Skeletal muscle tissue (tissue), 4 donors: ENCODE measurements around the gene GABBR2. TPM values are rescaled to one million over a fixed set of nuclear protein-coding genes. Genes with fewer than 3 reads are reported as not detected.

Experiments
- H3K27ac ChIP-seq: one replicate; pipeline ENCODE4 v1.7.0; 2013; ENCODE audit warnings: mild to moderate bottlenecking, low read depth, low read length, inconsistent platforms
- H3K27me3 ChIP-seq, 3 donors: one replicate each; pipeline ENCODE4 v1.7.0; 2013; ENCODE audit warnings: low read length in 3 of 3; ENCODE audit not compliant: control insufficient read depth in 3 of 3, insufficient read depth in 3 of 3
- H3K36me3 ChIP-seq, 3 donors: one replicate each; pipeline ENCODE4 v1.7.0; 2013; ENCODE audit warnings: low read length in 3 of 3; ENCODE audit not compliant: control insufficient read depth in 3 of 3, insufficient read depth in 3 of 3
- H3K4me1 ChIP-seq, 3 donors: one replicate each; pipeline ENCODE4 v1.7.0; 2013; ENCODE audit warnings: low read length in 3 of 3, mild to moderate bottlenecking in 3 of 3; ENCODE audit not compliant: control insufficient read depth in 3 of 3, insufficient read depth in 3 of 3
- H3K4me3 ChIP-seq, 3 donors: one replicate each; pipeline ENCODE4 v1.7.0; 2013; ENCODE audit warnings: low read length in 3 of 3
- H3K9ac ChIP-seq, 3 donors: one replicate each; pipeline ENCODE4 v1.7.0; 2013; ENCODE audit warnings: low read length in 3 of 3, mild to moderate bottlenecking in 3 of 3, moderate library complexity in 2 of 3, low read depth in 1 of 3
- H3K9me3 ChIP-seq, 3 donors: one replicate each; pipeline ENCODE4 v1.7.0; 2013; ENCODE audit warnings: low read length in 3 of 3; ENCODE audit not compliant: control insufficient read depth in 3 of 3
- total RNA-seq: library from RNA; depleted of rRNA; stranded (reverse); fragments of >200 nt; gene quantifications from one replicate; pipeline ENCODE4 v1.2.3, GENCODE V29; 2014
- donor health status: Osteomylitis.

The GABBR2 gene
- total RNA-seq, 1 donor from 2014 or later, result under 0.01 TPM

DNA sequence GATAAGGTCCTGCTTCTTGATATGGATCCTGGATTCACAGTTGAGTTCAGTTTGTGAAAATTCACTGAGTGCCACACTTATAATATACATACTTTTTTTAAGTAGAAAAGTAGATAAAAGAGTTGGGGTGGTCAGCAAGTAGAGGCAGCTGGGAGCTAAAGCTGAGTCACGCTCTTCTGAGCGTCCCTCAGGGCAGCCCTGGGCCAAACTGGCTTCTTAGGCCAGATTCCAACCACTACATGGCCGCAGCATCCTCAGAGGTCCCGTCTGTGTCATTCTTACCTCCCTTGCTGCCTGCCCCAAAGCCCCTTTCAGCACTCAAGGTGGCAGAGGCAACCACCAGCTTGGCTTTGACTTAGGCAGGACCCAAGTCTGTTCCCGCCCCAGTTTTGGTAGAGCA, 329.9 kb downstream of the GABBR2 start:
- H3K4me1 ChIP-seq, result no peaks in the 10 kb centered on the region
- H3K9me3 ChIP-seq, result no peaks in the 10 kb centered on the region
- no peak overlapping the region for H3K27ac ChIP-seq
- no peaks in the 10 kb centered on the region for H3K36me3 ChIP-seq
- peaks cover 0 to 5% (median 0%) of the 10 kb centered on the region in 3 donors for H3K27me3 ChIP-seq
- H3K4me3 ChIP-seq, result no peak overlapping the region
- H3K9ac ChIP-seq, result no peak overlapping the region

DNA sequence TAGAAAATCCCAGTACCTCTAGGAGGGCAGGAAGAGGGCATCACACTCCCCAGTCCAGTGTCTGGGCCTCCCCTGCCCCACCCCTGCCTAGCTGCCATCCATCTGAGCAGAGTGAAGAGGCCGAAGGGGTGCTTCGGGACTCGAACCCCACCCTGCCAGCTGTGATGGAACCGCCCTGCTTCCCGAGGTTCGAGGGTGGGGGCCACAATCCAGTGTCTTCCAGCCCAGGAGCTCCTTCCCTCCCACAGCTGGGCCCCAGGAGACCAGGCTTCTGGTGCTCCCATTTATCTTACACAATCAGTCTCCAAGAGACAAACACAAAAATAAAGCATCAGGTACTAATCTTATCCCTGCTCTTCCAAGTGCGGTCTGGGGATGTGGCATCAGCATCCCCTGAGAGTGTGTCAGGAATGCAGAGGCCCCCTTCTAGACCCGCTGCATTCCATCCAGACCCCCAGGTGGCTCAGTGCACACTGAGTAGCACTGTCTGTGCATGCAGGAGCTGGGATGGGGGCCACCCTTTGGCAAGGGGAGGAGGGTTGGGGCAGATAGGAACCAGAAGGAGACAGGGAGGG, 330.4 kb downstream of the GABBR2 start:
- Histone ChIP-seq H3K9ac (no peak overlapping the region), H3K9me3 (no peaks in the 10 kb centered on the region), H3K4me1 (no peaks in the 10 kb centered on the region), H3K27me3 (peaks cover 0 to 5% (median 0%) of the 10 kb centered on the region in 3 donors), H3K27ac (no peak overlapping the region), H3K36me3 (no peaks in the 10 kb centered on the region), H3K4me3 (no peak overlapping the region)

GRCh38 chr9:98375138-98375726, 333.5 kb downstream of the GABBR2 start:
- H3K36me3 ChIP-seq, result no peaks in the 10 kb centered on the region
- H3K4me3 ChIP-seq, result no peak overlapping the region
- no peaks in the 10 kb centered on the region for H3K9me3 ChIP-seq
- H3K27me3 ChIP-seq, result peaks cover 0 to 2% (median 0%) of the 10 kb centered on the region in 3 donors
- no peaks in the 10 kb centered on the region for H3K4me1 ChIP-seq
- H3K9ac ChIP-seq, result no peak overlapping the region
- no peak overlapping the region for H3K27ac ChIP-seq

DNA sequence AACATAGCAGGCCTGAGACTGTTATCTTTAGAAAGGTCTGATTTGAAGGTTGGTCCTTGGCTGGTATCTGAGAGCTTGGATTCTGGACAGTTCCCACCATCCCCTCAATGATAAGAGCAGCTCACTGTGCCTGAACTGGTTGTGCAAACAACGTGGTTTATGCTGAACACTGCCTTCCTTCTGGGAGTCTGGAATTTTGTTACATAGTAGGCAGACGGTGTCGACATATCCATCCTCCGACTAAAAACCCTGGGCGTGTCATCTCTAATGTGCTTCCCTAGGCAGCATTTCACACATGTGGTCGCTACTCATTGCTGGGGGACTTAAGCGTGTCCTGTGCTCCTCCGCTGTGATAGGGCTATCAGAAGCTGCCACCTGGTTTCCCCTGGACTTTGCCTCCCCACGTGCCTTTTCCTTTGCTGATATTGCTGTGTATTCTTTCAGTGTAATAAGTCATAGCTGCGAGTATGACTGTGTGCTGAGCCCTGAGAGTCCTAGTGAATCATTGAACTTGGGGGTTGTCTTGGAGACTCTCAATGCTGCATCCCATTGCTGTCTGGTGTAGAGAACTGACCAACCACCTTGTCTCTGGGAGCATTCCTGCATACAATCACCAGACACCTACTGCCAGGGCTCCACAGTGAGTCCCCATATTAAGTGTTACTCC, 334.2 kb downstream of the GABBR2 start:
- no peaks in the 10 kb centered on the region for H3K36me3 ChIP-seq
- H3K4me1 ChIP-seq, result no peaks in the 10 kb centered on the region
- peaks cover 0 to 2% (median 0%) of the 10 kb centered on the region in 3 donors for H3K27me3 ChIP-seq
- no peaks in the 10 kb centered on the region for H3K9me3 ChIP-seq
- no peak overlapping the region for H3K9ac ChIP-seq
- no peak overlapping the region for H3K4me3 ChIP-seq
- H3K27ac ChIP-seq, result no peak overlapping the region

- H3K27ac ChIP-seq, result no peak overlapping the region
- no peak overlapping the region for H3K4me3 ChIP-seq
- peaks cover 0 to 2% (median 0%) of the 10 kb centered on the region in 3 donors for H3K27me3 ChIP-seq
- no peak overlapping the region for H3K9ac ChIP-seq
- no peaks in the 10 kb centered on the region for H3K4me1 ChIP-seq
- no peaks in the 10 kb centered on the region for H3K36me3 ChIP-seq
- no peaks in the 10 kb centered on the region for H3K9me3 ChIP-seq
These were observed 335.1 kb downstream of the GABBR2 start for GRCh38 chr9:98373609-98374008.

DNA sequence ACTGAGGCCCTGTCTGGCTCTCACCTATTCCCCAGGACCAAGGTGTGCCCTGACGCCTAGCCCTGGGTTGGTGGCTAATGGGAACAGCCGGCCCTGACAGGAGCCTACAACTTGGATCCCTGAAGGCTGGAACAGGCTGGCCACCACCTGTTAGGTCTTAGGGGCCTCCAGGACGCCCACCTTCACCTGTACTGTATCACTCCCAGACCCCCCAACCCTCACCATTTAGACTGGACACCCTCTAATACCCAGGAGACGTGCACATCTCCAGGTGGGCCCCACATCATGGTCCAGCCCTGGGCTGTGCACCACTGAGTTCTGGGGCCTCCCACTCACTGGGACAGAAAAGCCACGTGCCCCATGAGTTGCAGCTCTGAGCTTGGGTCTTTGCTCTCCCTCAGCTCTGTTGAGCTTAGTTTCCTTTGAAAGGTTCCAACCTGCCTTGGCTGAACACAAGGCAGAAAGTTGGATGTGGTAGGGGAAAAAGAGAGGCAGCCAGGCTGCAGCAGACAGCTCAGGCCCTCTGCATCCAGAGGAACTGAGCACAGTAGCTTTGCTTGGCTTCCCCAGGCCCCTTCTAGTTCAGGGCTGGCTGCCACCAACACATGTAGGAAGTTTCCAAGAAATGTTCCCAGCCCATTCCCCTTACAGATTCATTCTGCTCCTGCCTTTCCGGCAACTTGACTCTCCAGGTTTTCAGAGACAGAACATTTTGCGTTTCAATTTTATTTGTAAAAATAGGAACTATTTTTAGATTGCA, 336.5 kb downstream of the GABBR2 start:
- Histone ChIP-seq H3K36me3 (no peaks in the 10 kb centered on the region), H3K27ac (no peak overlapping the region), H3K9me3 (no peaks in the 10 kb centered on the region), H3K4me3 (no peak overlapping the region), H3K4me1 (no peaks in the 10 kb centered on the region), H3K27me3 (peaks cover 0 to 2% (median 2%) of the 10 kb centered on the region in 3 donors), H3K9ac (no peak overlapping the region)

DNA sequence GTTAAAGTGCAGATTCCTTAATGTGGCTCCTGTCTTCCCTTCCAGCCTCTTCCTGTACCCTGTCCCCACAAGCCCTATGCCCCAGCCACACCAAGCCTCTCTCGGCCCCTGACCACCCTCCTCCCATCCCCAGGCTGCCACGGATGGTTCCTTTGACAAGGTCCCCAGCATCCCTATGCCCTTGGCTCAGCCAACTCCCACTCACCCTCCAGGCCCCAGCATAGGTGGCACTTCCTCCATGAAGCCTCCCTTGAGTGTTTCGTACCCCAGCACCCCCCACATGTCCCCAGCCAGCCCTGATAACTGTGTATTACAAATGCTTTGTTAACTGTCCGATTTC, 337.8 kb downstream of the GABBR2 start:
- Histone ChIP-seq H3K9ac (no peak overlapping the region), H3K27me3 (peaks cover 0 to 2% (median 2%) of the 10 kb centered on the region in 3 donors), H3K4me3 (no peak overlapping the region), H3K9me3 (no peaks in the 10 kb centered on the region), H3K27ac (no peak overlapping the region), H3K4me1 (no peaks in the 10 kb centered on the region), H3K36me3 (no peaks in the 10 kb centered on the region)

GRCh38 chr9:98370300-98370975, 338.3 kb downstream of the GABBR2 start:
- Histone ChIP-seq H3K27me3 (peaks cover 0 to 2% (median 2%) of the 10 kb centered on the region in 3 donors), H3K4me1 (no peaks in the 10 kb centered on the region), H3K36me3 (no peaks in the 10 kb centered on the region), H3K9me3 (no peaks in the 10 kb centered on the region), H3K9ac (no peak overlapping the region), H3K4me3 (no peak overlapping the region), H3K27ac (no peak overlapping the region)

GRCh38 chr9:98369896-98370295, 338.8 kb downstream of the GABBR2 start:
- H3K36me3 ChIP-seq, result no peaks in the 10 kb centered on the region
- H3K4me3 ChIP-seq, result no peak overlapping the region
- no peak overlapping the region for H3K27ac ChIP-seq
- H3K9me3 ChIP-seq, result peaks cover 3 to 5% (median 3%) of the 10 kb centered on the region in 3 donors
- H3K9ac ChIP-seq, result no peak overlapping the region
- no peaks in the 10 kb centered on the region for H3K4me1 ChIP-seq
- H3K27me3 ChIP-seq, result peaks cover 0 to 2% (median 2%) of the 10 kb centered on the region in 3 donors
